Adipose tissue (tissue), 3 donors: ENCODE measurements around the gene TMEM106C. TPM values are rescaled to one million over a fixed set of nuclear protein-coding genes. Genes with fewer than 3 reads are reported as not detected.

ENCODE experiments used
- H3K27ac ChIP-seq: one replicate; pipeline ENCODE4 v1.5.1; 2013; ENCODE audit warnings: low read depth, low read length
- WGBS, 3 donors: extraction: QIAGEN DNeasy Blood & Tissue Kit; methylation state at CpG; one replicate each; pipeline ENCODE4 v1.1.7; 2013; 5-methylcytosine and 5-hydroxymethylcytosine counted together
- polyA plus RNA-seq, 3 donors: library from polyadenylated mRNA; stranded (reverse); fragments of 200-250 nt; gene quantifications; one replicate each; pipeline ENCODE4 v1.2.3, GENCODE V29; 2013
- donor health status: healthy with polysubstance abuse.
- donor health status: Bipolar disorder and iron deficiency.
- donor health status: healthy.

TMEM106C gene
- polyA plus RNA-seq, 3 donors, result 21.9 to 52.5 (median 37.9) TPM

- WGBS, 3 donors, result 52 to 74% (median 73%) methylated on average over 15 of the region's 15 CpGs
- H3K27ac ChIP-seq, result no peak overlapping the region
These were observed 25.0 kb downstream of the TMEM106C start for GRCh38 chr12:47988073-47989022.

GRCh38 chr12:47989023-47989417, 25.6 kb downstream of the TMEM106C start:
- WGBS, 3 donors, result 90 to 97% (median 94%) methylated on average over 8 of the region's 8 CpGs
- no peak overlapping the region for H3K27ac ChIP-seq

- WGBS, 3 donors, result 91 to 93% (median 92%) methylated on average over 12 of the region's 12 CpGs
- H3K27ac ChIP-seq, result no peak overlapping the region
These were observed 26.3 kb downstream of the TMEM106C start for GRCh38 chr12:47989666-47990065.

GRCh38 chr12:47990351-47991105, 27.1 kb downstream of the TMEM106C start:
- no peak overlapping the region for H3K27ac ChIP-seq
- 50 to 82% (median 61%) methylated on average over 7 of the region's 7 CpGs for WGBS, 3 donors

GRCh38 chr12:47991106-47992061, 28.0 kb downstream of the TMEM106C start:
- 61 to 73% (median 71%) methylated on average over 13 of the region's 13 CpGs for whole genome bisulfite sequencing, 3 donors
- H3K27ac ChIP-seq, result no peak overlapping the region

- WGBS, 3 donors, result 90 to 95% (median 95%) methylated on average over 10 of the region's 10 CpGs
These were observed 29.4 kb downstream of the TMEM106C start for GRCh38 chr12:47992776-47993175.

GRCh38 chr12:47993491-47993890, 30.1 kb downstream of the TMEM106C start:
- no peak overlapping the region for H3K27ac ChIP-seq
- 91 to 96% (median 95%) methylated on average over 5 of the region's 5 CpGs for WGBS, 3 donors

More at GRCh38 chr12:47992776-47993175, 29.4 kb downstream of the TMEM106C start:
- no peak overlapping the region for H3K27ac ChIP-seq

GRCh38 chr12:47995981-47996401, 32.6 kb downstream of the TMEM106C start:
- 45 to 51% (median 46%) methylated on average over 4 of the region's 4 CpGs for WGBS, 3 donors
- H3K27ac ChIP-seq, result no peak overlapping the region

- WGBS, 3 donors, result 41 to 74% (median 67%) methylated on average over 3 of the region's 3 CpGs
- H3K27ac ChIP-seq, result no peak overlapping the region
These were observed 33.9 kb downstream of the TMEM106C start for GRCh38 chr12:47997321-47997720.

GRCh38 chr12:47999816-48000215, 36.4 kb downstream of the TMEM106C start:
- 70 to 75% (median 72%) methylated on average over 9 of the region's 9 CpGs for WGBS, 3 donors
- no peak overlapping the region for H3K27ac ChIP-seq

- no peak overlapping the region for H3K27ac ChIP-seq
- 9 to 11% (median 11%) methylated on average over 18 of the region's 18 CpGs for WGBS, 3 donors
These were observed 37.6 kb downstream of the TMEM106C start for GRCh38 chr12:48000878-48001504.

GRCh38 chr12:48001505-48002413, 38.4 kb downstream of the TMEM106C start:
- WGBS, 3 donors, result 0 to 1% (median 1%) methylated on average over 57 of the region's 57 CpGs
- no peak overlapping the region for H3K27ac ChIP-seq

GRCh38 chr12:48002414-48002730, 39.0 kb downstream of the TMEM106C start:
- WGBS, 3 donors, result 1 to 8% (median 4%) methylated on average over 13 of the region's 13 CpGs
- no peak overlapping the region for H3K27ac ChIP-seq

- no peak overlapping the region for H3K27ac ChIP-seq
- 1 to 3% (median 2%) methylated on average over 26 of the region's 26 CpGs for WGBS, 3 donors
These were observed 39.4 kb downstream of the TMEM106C start for GRCh38 chr12:48002773-48003218.

- WGBS, 3 donors, result 6 to 10% (median 6%) methylated on average over 38 of the region's 38 CpGs
- H3K27ac ChIP-seq, result no peak overlapping the region
These were observed 40.0 kb downstream of the TMEM106C start for GRCh38 chr12:48003226-48004052.
